HG03565 (cell line): ENCODE measurements around the gene TIMM29.
"Not testable (repeated sequence)": the region's sequence is repeated elsewhere in the genome, so short reads cannot be mapped to it uniquely, and the experiment has no call there.

Experiments used
- ATAC-seq: cut with Tn5 transposase; IDR thresholded peaks from one replicate; pipeline ENCODE4 v1.9.1; 2021; ENCODE audit warnings: mild to moderate bottlenecking, moderate library complexity; ENCODE audit not compliant: unreplicated experiment

Gene TIMM29

GRCh38 chr19:10936661-10937084, 8.1 kb downstream of the TIMM29 start:
- ATAC-seq, result no peak

GRCh38 chr19:10941649-10942048, 13.0 kb downstream of the TIMM29 start:
- ATAC-seq, result not testable (repeated sequence)

- ATAC-seq, result not testable (repeated sequence)
Observed at GRCh38 chr19:10943412-10943811, 14.8 kb downstream of the TIMM29 start.

- ATAC-seq, result no peak
Observed at GRCh38 chr19:10945264-10945663, 16.7 kb downstream of the TIMM29 start.

- no peak for ATAC-seq
Observed at GRCh38 chr19:10946958-10947657, 18.5 kb downstream of the TIMM29 start.

- ATAC-seq, result no peak
Observed at GRCh38 chr19:10952809-10953208, 24.2 kb downstream of the TIMM29 start.

- ATAC-seq, result not testable (repeated sequence)
Observed at GRCh38 chr19:10959277-10959968, 30.8 kb downstream of the TIMM29 start.

- peak; percentile 75 for ATAC-seq
Observed at GRCh38 chr19:10960314-10961072, 31.9 kb downstream of the TIMM29 start, which contains the start of gene SMARCA4. SMARCA4 (plus strand) TSS chr19:10961030; CDS start chr19:10984152, 23,122 bp downstream.

GRCh38 chr19:10961073-10961860, 32.7 kb downstream of the TIMM29 start:
- peak; percentile 17 for ATAC-seq

- no peak for ATAC-seq
Observed at GRCh38 chr19:10962863-10963262, 34.3 kb downstream of the TIMM29 start.

- no peak for ATAC-seq
Observed at GRCh38 chr19:10963865-10964264, 35.3 kb downstream of the TIMM29 start.

GRCh38 chr19:10964903-10965302, 36.3 kb downstream of the TIMM29 start:
- no peak for ATAC-seq

- no peak for ATAC-seq
Observed at GRCh38 chr19:10965398-10965797, 36.8 kb downstream of the TIMM29 start.

GRCh38 chr19:10966809-10967208, 38.2 kb downstream of the TIMM29 start:
- ATAC-seq, result no peak

GRCh38 chr19:10968527-10969135, 40.0 kb downstream of the TIMM29 start:
- ATAC-seq, result no peak

- no peak for ATAC-seq
Observed at GRCh38 chr19:10971107-10971726, 42.6 kb downstream of the TIMM29 start.

GRCh38 chr19:10975374-10976130, 46.9 kb downstream of the TIMM29 start:
- ATAC-seq, result no peak

- no peak for ATAC-seq
Observed at GRCh38 chr19:10976131-10976892, 47.7 kb downstream of the TIMM29 start.

GRCh38 chr19:10977742-10978092, 49.1 kb downstream of the TIMM29 start:
- ATAC-seq, result no peak
